RWPE1 (cell line): Measurements from ENCODE around the gene IL21R.

Source experiments
- CTCF ChIA-PET: fragments of 350-600 bp; sonication (Branson Sonifier 250); formaldehyde crosslinking; extraction: SDS; loops from one replicate; lab custom pipeline; 2021; lab: Yijun Ruan, JAX
- POLR2A ChIA-PET: fragments of 400-600 bp; formaldehyde crosslinking; extraction: SDS; loops from one replicate; lab custom pipeline; 2020; ENCODE audit warnings: antibody characterized with exemption; ENCODE audit not compliant: low non-redundant PET; lab: Yijun Ruan, JAX
- DNase-seq: peaks from one replicate; pipeline ENCODE4 v3.0.0; 2012; ENCODE audit warnings: low spot score
- H3K27ac ChIP-seq: fragments of 450-650 bp; 2 replicates; pipeline ENCODE4 v1.5.1; 2017
- CTCF ChIP-seq: fragments of 450-650 bp; conservative IDR thresholded peaks from 2 replicates; pipeline ENCODE4 v1.5.1; 2017; ENCODE audit warnings: low read depth, mild to moderate bottlenecking

Gene IL21R

GRCh38 chr16:27464626-27465482, 62.9 kb downstream of the IL21R start:
- no peak overlapping the region for H3K27ac ChIP-seq
- ChIA-PET CTCF (interaction anchor here (0.6 to 0.7 kb wide), 2 partner anchors 20 to 254 kb away, joined by 3 read pairs; no protein-coding TSS in a partner anchor), POLR2A (no interaction called here)
- no peak for TF ChIP-seq CTCF
- no peak for DNase-seq

GRCh38 chr16:27465483-27465879, 63.5 kb downstream of the IL21R start:
- DNase-seq, result no peak
- ChIA-PET CTCF (interaction anchor here (0.6 kb wide), 1 partner anchor 20 kb away, joined by 3 read pairs; no protein-coding TSS in a partner anchor), POLR2A (no interaction called here)
- H3K27ac ChIP-seq, result no peak overlapping the region
- no peak for TF ChIP-seq CTCF

GRCh38 chr16:27468941-27469531, 67.1 kb downstream of the IL21R start:
- ChIA-PET CTCF (no interaction called here), POLR2A (no interaction called here)
- DNase-seq, result no peak

GRCh38 chr16:27470567-27471431, 68.8 kb downstream of the IL21R start:
- no peak for TF ChIP-seq CTCF
- ChIA-PET CTCF (no interaction called here), POLR2A (no interaction called here)
- H3K27ac ChIP-seq, result no peak overlapping the region
- no peak for DNase-seq

More at GRCh38 chr16:27468941-27469531, 67.1 kb downstream of the IL21R start:
- H3K27ac ChIP-seq, result no peak overlapping the region
- no peak for TF ChIP-seq CTCF

GRCh38 chr16:27471661-27472060, 69.7 kb downstream of the IL21R start:
- ChIA-PET POLR2A (no interaction called here), CTCF (no interaction called here)
- DNase-seq, result no peak
- H3K27ac ChIP-seq, result no peak overlapping the region
- TF ChIP-seq CTCF, result no peak
